Suppressor macrophage (primary cell): ENCODE measurements around the gene IFI27L1.
"Not testable (repeated sequence)": the region's sequence is repeated elsewhere in the genome, so short reads cannot be mapped to it uniquely, and the experiment has no call there.

Experiments
- DNase-seq, 4 experiments: peaks; one replicate each; pipeline ENCODE4 v3.0.0-alpha.2; 2020 to 2022

IFI27L1 gene

DNA sequence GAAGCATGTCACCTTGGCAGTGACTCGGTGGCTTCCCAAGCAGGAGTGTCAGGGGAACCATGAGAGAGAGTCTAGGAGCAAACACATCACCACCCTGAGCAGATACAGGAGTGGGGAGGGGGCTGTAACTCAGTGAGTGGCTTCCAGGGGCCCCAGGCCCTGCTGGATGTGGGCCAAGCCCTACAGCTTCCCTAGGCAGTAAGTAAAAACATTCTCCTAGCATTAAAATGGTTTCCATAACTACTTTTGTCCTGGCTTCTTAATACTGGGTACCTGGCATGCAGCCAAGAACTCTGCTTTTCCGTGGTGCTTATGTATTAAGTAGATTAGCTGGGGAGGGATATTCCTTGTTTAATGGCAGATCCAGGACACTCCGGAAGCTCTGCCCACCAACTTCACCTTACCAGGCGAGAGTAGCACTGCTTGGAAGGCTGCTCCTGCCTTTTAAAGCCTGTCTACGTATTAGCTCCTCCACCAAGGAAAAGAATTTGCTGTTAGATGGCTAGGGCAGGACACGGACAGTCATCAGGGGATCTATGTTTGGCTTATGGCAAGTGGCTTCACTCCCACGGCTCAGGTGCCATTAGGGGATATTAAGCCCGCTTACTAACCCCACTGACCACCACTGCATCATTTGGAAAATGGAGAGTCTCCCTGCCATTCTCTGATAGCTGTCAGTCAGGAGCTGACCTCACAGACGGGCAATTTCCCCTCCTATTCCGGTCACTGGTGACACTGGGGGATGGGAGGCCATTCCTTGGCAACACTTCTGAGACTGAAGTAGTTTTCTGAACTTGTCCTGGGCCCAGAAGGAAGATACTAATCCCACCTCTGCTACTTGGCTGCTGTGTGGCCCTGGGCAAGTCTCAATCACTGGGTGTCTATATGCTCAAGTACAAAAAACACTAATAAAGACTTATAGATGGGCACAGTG lies 32.2 kb upstream of the IFI27L1 start:
- DNase-seq, result no peak

DNA sequence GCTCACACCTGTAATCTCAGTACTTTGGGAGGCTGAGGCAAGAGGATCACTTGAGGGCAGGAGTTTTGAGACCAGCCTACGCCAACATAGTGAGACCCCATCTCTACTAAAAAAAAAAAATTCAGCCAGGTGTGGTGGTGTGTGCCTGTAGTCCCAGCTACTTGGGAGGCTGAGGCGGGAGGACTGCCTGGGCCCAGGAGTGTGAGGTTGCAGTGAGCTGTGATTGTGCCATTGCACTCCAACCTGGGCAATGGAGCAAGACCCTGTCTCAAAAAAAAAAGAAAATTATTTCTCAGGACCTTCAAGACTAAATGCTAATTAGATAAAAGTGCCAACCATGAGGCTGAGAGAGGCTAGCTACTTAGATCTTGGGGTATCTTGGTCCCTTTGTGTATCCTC lies 31.5 kb upstream of the IFI27L1 start:
- no peak for DNase-seq

DNA sequence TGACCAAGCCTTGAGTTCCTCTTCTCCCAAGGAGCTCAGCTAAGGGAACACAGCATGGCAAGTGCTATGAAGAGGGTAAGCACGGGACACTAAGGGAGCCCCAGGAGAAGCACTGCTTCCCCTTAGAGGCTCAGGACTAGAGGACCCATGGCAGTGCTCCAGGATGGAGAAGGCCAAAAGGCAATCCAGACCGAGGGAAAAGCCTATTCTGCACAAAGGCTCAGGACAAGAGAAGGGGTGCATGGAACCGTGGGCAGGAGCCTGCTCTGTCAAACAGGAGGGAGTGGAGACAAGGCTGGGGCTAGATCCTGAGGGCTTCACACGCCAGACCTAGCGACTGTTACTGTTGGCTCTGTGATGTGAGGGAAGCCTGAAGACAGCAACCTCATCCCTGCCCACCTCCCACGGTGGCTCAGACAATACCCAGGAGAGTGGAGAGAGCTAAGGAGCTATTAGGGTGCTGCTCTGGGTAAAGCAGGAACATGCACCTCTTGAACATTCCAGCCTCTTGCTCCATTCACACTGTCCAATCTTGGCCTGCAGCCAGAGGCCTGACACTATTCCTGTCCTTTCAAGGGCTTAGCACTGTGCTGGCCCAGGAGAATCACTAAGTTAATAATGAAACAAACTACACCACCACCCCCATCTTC lies 30.8 kb upstream of the IFI27L1 start:
- no peak for DNase-seq

DNA sequence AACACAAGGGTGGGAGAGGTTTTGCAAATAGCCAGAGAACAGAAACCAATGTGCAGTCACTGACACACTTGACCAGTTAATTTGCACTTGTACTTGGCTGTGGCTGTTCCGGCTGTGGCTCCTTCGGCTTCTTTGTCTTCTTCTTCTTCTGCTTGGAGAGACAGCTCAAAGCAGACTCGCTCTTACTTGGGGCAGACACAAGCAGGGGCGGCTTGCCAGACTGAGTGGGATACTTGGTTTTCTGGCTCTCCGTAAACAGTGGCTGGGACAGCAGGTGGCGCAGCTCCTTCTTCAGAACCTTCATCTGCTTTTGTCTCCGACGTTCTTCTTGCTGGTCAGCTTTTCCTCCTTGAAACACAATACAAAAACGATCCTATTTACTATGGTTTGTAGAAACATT lies 30.0 kb upstream of the IFI27L1 start:
- DNase-seq, result no peak

DNA sequence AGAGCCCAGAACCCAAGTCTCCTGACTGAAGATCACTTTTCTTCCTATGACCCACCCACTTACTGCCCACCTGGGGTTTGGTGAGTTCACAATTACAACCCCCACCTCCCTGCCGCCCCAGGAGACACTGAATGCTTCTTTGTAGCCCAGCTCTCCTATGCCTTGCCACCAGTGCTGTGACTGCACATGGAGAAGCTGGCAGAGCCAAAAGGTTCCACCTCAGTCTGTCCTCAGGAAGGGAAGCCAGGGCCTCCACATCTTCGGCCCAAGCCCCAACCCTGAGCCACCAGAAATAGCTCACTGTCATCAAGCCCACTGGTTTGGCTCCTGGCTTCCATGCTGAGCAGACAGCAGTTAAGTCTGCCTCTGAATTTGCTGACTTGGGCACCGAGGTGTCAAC lies 29.3 kb upstream of the IFI27L1 start:
- DNase-seq, result no peak

DNA sequence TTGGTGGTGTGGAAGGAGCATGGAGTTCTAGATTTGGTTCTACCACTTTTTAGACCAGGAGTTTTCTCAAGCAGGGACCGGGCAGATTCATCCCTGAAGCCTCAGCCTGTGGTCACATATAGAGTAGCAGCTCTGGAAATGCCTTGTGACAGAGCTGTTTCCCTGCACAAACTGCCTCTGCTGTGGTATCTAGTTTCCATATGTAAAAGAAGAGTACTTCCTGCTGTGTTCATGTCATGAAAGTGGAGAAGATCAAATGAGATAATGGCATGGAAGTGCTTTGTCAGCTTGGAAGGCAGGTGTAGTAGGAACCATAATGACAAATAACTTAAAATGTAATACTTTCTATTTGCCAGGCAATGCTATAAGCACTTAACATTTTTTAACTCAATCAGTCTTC lies 28.9 kb upstream of the IFI27L1 start:
- DNase-seq, result no peak

DNA sequence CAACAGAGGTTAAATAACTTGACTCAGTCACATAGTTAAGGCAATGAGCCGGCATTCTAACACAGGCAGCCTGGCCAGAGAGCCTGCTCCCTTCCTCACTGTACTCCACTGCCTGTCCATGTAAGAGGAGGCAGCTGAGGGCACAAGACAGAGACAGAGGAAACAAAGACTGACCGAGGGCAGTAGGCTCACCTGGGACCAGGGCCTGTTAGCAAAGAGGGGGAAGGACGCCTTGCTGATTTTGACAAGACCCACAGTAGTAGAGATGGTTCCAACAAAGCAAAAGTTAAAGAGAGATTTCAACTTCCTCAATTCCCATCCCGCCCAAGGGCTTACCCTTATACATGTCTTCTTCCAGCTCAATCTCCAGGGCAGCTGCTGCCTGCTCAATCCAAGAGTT lies 28.4 kb upstream of the IFI27L1 start:
- no peak for DNase-seq

DNA sequence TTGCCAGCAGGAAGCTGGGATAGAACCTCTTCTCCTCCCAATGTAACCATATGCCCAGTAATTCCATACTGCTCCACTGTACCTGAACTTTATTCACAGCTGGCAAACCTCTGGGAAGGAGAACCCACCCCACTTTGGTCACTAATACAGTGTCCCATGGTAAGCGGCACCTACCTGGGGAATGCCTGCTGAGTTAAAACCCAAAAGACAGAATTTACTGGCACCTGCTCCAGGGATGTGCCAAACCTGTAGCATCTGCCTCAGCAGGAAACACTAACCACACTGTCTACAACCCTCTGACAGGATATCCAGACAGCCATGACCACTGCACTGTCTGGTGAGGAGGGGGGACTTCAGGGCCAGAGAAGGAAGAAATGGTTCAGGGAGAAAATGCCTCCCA lies 26.7 kb upstream of the IFI27L1 start:
- DNase-seq, result no peak

DNA sequence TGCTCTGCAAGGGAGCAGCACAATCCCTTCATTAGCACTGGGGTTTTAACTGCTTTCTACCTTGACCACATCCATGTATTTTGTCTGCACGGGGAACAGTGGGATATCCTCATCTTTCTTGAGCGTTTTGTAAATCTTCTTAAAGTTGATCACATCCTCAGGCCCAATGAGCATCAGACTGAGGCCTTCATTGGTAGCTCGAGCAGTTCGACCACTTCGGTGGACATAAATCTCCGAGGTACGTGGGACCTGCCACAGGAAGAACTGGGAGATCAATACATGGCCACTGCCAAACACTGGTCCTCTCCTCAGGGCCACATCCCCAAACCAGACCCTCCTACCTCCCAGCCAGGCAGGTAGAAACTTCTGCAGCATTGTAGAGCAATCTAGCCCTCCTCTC lies 26.2 kb upstream of the IFI27L1 start:
- no peak for DNase-seq

DNA sequence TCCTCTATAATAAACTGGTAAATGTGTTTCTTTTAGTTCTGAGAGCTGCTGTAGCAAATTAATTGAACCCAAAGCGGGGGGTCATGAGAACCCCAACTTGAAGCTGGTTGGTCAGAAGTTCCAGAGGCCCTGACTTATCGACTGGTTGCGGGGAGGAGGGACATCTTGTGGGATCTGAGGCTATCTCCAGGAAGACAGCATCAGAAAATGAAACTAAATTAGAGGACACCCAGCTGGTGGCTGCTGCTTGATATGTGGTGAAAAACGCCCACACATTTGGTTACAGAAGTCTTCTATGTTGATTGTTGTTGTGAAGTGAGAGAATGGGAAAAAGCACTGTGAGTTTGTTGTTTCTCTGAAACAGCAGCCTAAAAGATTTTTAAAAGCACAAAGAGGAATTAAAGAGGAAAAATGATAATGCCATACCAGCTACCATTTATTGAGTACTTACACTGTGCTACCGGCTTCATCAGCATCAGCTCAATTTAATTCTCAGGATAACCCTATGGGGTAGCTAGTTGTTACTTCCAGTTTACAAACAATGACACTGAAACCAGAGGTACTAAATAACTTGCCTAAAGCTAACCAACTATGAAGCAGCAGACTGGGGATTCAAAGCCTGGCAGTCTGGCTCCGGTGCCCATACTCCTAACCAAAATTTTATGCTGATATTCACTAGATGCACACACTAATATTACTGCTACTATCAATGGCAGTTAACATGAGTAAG lies 24.4 kb upstream of the IFI27L1 start:
- peak in 3 of 4 experiments; percentile 31 to 50 (median 42) for DNase-seq

DNA sequence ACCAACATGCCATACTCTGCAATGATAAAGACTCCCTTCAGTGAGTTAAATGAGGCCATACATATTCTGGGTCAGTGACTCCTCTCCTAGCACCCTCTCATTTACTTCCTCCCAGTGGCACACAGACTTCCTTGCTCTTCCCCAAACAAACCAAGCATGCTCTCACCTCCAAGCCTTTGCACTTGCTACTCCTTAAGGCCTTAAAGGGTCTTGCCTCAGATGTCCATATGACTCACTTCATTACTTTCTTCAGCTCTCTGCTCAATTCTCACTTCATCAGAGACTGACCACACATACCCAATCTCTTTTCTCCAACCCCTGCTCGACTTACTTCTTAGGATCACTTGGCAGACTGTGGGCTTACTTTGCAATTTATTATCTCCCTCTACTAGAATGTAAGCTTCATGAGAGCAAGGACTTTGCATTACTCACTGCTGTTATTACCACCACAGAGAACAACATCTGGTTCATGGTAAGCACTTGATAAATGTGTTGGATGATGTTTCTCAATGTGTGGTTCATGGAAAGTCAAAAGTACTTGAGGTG lies 22.9 kb upstream of the IFI27L1 start:
- peak in 1 of 4 experiments; percentile 21 for DNase-seq

DNA sequence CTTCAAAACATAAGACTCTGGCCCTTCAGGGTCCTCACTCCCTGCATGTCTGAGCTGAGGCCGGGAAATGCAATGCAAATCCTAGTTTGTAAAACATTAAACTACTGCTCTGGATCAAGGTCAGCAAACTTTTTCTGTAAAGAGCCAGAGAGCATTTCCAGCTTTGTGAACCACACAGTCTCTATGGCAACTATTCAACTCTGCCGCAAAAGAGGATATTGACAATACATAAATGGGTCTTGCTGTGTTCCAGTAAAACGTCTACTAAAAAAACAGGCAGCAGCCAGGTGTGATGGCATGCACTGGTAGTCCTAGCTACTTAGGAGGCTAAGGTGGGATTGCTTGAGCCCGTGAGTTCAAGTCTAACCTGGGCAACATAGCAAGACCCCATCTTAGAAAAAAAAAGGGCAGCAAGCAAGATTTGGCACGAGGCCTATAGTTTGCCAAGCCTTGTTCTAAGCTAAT lies 22.4 kb upstream of the IFI27L1 start:
- no peak for DNase-seq

DNA sequence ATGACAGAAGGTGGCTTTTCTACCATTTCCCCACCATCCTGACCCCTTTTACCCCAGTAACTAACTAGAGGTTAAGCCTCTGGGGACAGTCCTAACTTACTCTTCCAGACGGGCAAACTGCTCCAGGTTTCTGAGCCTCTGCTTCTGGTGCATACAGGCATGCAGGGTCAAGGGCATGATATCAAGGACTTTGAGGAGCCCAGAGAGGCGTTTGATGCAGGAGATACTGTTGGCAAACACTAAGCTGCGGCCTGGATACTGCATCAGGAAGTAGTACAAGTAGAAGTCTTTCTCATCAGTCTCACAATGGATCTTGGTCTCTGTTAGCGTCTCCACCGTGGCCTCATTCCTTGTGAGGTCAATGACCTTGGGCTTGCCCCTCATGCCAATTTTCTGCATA lies 21.1 kb upstream of the IFI27L1 start:
- DNase-seq, result no peak

DNA sequence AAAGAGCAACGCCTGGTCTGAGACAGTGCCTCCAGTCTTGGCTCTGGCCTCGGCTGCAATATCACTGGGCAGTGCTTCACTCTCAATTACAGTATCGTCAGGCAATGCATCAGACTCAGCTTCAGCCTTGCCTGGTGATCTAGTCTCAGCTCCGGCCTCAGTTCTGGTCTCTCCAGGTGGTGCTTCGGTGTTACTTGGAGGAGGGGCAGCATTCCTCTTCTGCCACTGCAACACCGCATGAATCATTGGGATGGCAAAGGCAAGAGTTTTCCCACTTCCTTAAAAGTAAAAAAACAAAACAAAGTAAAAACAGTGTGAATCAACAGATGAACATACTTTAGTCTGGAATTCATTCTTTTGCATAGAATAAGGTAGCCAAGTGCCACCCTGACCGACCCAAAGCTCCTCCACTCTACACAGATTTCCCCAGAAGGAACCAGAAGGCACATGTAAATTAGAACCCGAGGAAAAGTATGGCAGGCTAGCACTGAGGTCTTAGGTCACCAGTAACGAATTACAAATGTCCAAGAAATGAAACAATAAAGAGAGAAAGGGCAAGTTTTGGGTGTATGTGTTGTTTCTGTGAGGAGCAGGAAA lies 18.7 kb upstream of the IFI27L1 start:
- no peak for DNase-seq

DNA sequence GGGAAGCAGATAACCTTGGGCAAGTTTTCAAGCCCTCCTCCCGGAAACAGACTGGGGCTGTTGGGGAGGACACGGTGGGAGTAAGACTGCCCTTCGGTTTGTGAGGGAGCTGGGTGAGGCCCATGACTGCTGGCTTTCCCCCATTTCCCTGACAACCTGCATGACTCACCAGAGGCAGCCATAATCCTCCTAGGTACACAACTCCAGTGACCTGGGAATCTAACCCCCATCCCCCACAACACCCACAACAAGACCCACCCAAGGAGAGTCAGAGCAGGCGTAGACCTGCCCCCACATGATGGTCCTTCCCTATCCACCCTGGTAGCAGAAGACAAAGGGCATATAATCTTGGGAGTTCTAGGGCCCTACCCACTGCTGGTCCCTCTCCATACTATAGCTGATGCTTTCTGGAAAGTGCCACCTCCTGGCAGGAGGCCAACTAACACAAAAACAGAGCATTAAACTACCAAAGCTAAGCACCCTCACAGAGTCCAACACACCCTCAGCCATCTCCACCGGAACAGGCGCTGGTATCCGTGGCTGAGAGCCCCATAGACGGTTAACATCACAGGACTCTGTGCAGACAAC lies 14.9 kb upstream of the IFI27L1 start:
- DNase-seq, result no peak

DNA sequence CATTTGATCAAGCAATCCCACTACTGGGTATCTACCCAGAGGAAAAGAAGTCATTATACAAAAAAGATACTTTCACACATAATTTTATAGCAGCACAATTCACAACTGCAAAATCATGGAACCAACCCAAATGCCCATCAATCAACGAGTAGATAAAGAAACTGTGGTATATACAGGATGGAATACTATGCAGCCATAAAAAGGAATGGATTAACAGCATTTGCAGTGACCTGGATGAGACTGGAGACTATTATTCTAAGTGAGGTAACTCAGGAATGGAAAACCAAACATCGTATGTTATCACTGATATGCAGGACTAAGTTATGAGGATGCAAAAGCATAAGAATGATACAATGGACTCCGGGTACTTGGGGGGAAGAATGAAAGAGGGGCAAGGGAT lies 9.0 kb upstream of the IFI27L1 start:
- not testable (repeated sequence) for DNase-seq

DNA sequence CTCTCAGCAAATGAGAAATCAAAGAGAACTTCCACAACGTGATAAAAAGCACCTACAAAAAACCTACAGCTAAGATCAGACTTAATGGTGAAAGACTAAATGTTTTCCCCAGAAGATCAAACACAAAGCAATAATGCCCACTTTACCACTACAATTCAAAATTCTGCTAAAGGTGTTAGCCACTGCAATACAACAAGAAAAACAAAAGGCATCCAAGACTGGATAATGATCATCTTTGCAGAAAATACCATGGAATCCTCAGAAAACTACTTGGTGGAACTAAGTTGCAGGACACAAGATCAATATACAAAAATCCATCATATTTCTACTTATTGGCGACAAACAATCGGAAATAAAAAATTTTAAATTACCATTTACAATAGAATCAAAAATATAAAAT lies 6.6 kb upstream of the IFI27L1 start:
- DNase-seq, result no peak

DNA sequence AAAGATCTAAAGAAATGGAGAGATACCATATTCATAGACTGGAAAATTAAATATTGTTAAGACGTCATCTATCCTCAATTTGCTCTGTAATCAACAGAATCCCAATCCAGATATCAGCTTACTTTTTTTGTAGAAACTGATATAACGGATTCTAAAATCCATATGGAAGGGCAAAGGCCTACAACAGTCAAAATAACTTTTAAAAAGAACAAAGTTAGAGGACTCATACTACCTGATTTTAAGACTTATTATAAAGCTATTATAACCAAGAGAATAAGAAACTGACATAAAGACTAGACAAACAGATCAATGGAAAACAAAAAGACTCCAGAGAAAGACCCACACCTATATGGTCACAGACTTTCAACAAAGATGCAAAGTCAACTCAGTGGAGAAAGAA lies 6.1 kb upstream of the IFI27L1 start:
- DNase-seq, result no peak

DNA sequence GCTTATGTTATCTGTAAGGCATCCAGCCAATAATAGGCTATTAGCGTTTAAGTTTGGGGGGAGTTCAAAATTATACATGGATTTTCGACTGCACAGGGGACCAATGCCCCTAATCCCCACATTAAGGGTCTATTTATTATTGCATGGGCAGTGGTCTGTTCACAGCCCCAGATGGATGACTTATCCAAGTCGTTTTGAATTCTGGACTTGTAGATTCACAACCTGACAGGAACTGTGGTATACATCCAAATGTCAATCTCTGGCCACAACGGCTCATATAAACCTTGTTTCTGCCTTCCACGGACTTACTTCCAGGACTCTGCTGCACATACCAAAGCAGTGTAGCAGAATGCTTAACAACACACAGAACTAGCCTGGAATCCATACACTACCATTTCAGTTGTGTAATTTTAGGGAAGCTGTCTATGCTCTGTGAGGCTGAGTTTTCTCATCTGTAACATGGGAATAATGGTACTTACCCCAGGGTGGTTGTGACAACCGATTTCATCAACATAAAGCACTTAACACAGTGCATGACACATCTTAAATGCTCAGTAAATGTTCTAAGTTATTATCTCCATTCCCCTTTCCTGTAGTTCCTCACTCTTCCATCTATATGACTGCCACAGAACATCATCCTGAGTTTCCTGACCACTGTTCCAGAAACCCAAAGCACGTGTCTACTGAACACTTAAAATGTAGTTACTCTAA lies 3.8 kb upstream of the IFI27L1 start:
- no peak for DNase-seq

DNA sequence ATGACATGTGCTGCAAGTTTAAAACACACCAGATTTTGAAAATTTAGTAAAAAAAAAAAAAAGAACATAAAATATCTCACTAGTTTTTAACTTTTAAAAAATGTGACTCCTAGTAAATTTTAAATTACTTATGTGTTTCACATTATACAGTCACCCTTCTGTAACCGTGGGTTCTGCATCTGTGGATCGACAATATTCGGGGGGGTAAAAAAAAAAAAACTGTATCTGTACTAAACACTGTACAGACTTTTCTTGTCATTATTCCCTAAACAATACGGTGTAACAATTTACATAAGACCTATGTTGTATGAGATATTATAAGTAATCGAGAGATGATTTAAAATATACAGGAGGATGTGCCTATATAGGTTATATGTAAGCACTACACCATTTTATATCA lies 3.3 kb upstream of the IFI27L1 start:
- no peak for DNase-seq

DNA sequence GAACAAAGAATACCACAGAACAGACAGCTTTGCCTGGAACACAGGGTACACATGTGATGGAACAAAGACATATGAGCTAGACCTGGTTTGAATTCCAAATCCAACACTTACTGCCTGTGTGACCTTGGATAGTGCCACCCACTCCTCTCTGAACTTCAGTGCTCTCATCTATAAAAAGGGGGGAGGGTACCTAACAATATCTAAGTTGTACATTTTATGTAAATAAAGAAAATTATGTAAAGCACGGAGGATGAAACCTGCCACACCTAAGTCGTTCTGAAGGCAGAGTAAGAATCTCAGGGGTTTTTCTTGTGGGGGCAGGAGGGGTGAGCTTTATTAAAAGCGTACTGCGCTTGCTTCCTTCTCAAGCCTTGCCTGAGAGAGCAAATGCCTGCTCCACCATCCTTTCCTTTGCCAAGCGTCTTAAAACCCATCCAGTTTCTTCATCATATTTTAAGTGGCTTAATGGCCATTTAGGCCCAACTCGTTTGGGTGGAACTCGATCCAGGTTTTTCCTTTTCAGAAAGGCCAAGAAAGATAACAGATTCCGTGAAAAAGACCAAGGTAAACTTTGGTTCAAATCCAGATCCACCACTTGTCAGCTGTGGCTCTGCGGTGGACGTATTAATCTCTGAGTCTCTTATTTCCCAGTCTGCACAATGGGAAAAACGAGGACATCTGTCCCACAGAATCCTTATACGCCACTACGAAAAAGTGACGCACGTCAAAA lies 1.1 kb upstream of the IFI27L1 start:
- DNase-seq, result peak in 2 of 4 experiments; percentile 8 to 15
